Measurements from ENCODE around the gene PDE4B. TPM values are rescaled to one million over a fixed set of nuclear protein-coding genes. Genes with fewer than 3 reads are reported as not detected.

Gene PDE4B
- polyA plus RNA-seq, 1 donor from 2014 or later, result 135 TPM

GRCh38 chr1:66413136-66413837 is 620.6 kb downstream of the PDE4B start:
- H3K4me2 ChIP-seq (ENCODE audit: low read length), result no peak overlapping the region
- H2AFZ ChIP-seq (ENCODE audit: low read depth, low read length), result no peak overlapping the region
- peaks cover 4% of the 10 kb centered on the region for H3K9me3 ChIP-seq (ENCODE audit: low read length)
- TF ChIP-seq MXI1 (conservative IDR thresholded peaks at IDR 0.05; ENCODE audit: poor library complexity, severe bottlenecking) (no peak), TAF1 (IDR thresholded peaks at IDR 0.05; ENCODE audit: low read depth) (no peak)
- no peak overlapping the region for H3K27ac ChIP-seq (ENCODE audit: low read length)
- H4K20me1 ChIP-seq (ENCODE audit: insufficient read depth), result no peaks in the 10 kb centered on the region
- H3K36me3 ChIP-seq (ENCODE audit: insufficient read depth, low read length), result no peaks in the 10 kb centered on the region
- no peaks in the 10 kb centered on the region for H3K79me2 ChIP-seq (replicated peaks; ENCODE audit: insufficient read depth, low read length)
- no peak overlapping the region for H3K9ac ChIP-seq (ENCODE audit: low read length)
- no peaks in the 10 kb centered on the region for H3F3A ChIP-seq (ENCODE audit: insufficient read depth, low read length, poor library complexity, severe bottlenecking)
- H3K4me3 ChIP-seq (ENCODE audit: low read length), result no peak overlapping the region
- H3K9me2 ChIP-seq (ENCODE audit: insufficient read depth, low read length), result no peaks in the 10 kb centered on the region
- H3K27me3 ChIP-seq (ENCODE audit: insufficient read depth, low read depth, low read length), result no peaks in the 10 kb centered on the region

- Histone ChIP-seq H3K9me2 (ENCODE audit: insufficient read depth, low read length) (no peaks in the 10 kb centered on the region), H3K4me3 (ENCODE audit: low read length) (no peak overlapping the region), H3K36me3 (ENCODE audit: insufficient read depth, low read length) (no peaks in the 10 kb centered on the region), H3K9me3 (ENCODE audit: low read length) (peaks cover 4% of the 10 kb centered on the region), H3K4me2 (ENCODE audit: low read length) (no peak overlapping the region), H3K27ac (ENCODE audit: low read length) (no peak overlapping the region), H3K9ac (ENCODE audit: low read length) (no peak overlapping the region), H3F3A (ENCODE audit: insufficient read depth, low read length, poor library complexity, severe bottlenecking) (no peaks in the 10 kb centered on the region), H3K27me3 (ENCODE audit: insufficient read depth, low read depth, low read length) (no peaks in the 10 kb centered on the region), H2AFZ (ENCODE audit: low read depth, low read length) (no peak overlapping the region), H3K79me2 (replicated peaks; ENCODE audit: insufficient read depth, low read length) (no peaks in the 10 kb centered on the region), H4K20me1 (ENCODE audit: insufficient read depth) (no peaks in the 10 kb centered on the region)
- no peak for TF ChIP-seq EZH2 (IDR thresholded peaks at IDR 0.05; ENCODE audit: borderline replicate concordance, insufficient read depth, low read length, poor library complexity, severe bottlenecking)
Measured at GRCh38 chr1:66413838-66414175, 621.1 kb downstream of the PDE4B start.

GRCh38 chr1:66415281-66415680 is 622.6 kb downstream of the PDE4B start:
- H3K4me2 ChIP-seq (ENCODE audit: low read length), result no peak overlapping the region

More at GRCh38 chr1:66415281-66415680, 622.6 kb downstream of the PDE4B start:
- no peak overlapping the region for H3K4me3 ChIP-seq (ENCODE audit: low read length)
- H3K36me3 ChIP-seq (ENCODE audit: insufficient read depth, low read length), result no peaks in the 10 kb centered on the region
- TF ChIP-seq REST (IDR thresholded peaks at IDR 0.05; ENCODE audit: borderline replicate concordance) (no peak), RAD21 (conservative IDR thresholded peaks at IDR 0.05) (no peak), TAF1 (IDR thresholded peaks at IDR 0.05; ENCODE audit: low read depth) (no peak), EZH2 (IDR thresholded peaks at IDR 0.05; ENCODE audit: borderline replicate concordance, insufficient read depth, low read length, poor library complexity, severe bottlenecking) (no peak), SMC3 (conservative IDR thresholded peaks at IDR 0.05; ENCODE audit: poor library complexity) (no peak)
- peaks cover 4% of the 10 kb centered on the region for H3K9me3 ChIP-seq (ENCODE audit: low read length)
- H3F3A ChIP-seq (ENCODE audit: insufficient read depth, low read length, poor library complexity, severe bottlenecking), result no peaks in the 10 kb centered on the region
- H3K27me3 ChIP-seq (ENCODE audit: insufficient read depth, low read depth, low read length), result no peaks in the 10 kb centered on the region
- no peak overlapping the region for H3K27ac ChIP-seq (ENCODE audit: low read length)
- H4K20me1 ChIP-seq (ENCODE audit: insufficient read depth), result no peaks in the 10 kb centered on the region
- no peaks in the 10 kb centered on the region for H3K9me2 ChIP-seq (ENCODE audit: insufficient read depth, low read length)
- H3K9ac ChIP-seq (ENCODE audit: low read length), result no peak overlapping the region
- no peak overlapping the region for H2AFZ ChIP-seq (ENCODE audit: low read depth, low read length)
- H3K79me2 ChIP-seq (replicated peaks; ENCODE audit: insufficient read depth, low read length), result no peaks in the 10 kb centered on the region

Data from neural cell (in vitro differentiated cells).